GM19193 (cell line): Measurements from ENCODE around the gene DCAF6.

Experiments used
- POLR2A ChIP-seq: IDR thresholded peaks from 4 replicates; pipeline ENCODE4 v1.6.1; 2011; ENCODE audit not compliant: insufficient read depth, insufficient read length; ENCODE audit errors: extremely low read depth

DCAF6 gene

DNA sequence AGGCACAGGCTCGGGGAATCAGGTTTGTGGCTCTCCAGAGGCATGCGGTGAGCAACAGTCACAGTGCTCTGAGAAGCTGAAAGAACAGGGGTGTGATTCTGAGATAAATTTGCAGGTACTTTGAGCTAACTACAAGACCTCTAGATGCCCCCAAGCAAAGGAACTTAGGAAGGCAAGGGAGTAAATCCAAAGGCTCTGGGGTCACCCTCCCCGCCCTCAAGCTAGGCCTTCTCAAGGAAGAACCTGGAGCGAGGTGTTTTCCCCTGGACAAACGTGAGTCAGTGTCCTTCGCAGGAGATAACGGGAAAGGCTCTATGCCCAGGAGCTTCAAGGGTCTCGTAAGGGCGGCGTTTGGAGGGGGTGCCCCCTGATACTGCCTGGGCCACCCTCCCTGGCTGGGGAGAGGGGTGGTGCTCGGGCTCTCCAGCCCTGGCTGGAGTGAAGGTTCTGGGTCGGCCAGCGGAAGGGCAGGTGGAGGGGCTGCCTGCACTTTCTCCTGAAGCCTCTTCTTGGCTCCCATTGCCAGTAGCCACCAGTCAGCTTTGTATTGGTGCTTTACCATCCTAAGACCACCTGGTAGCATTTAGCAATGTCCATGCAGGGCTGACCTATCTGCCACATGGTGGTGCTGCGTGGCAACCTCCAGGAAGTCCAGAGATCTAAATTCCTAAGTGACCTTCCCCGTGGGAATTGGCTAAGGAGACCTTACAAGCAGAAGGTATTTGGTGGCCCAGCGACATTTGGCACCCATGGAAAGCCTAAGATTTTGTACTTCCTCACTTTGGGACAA, 156.3 kb downstream of the DCAF6 start:
- TF ChIP-seq POLR2A = no peak

- TF ChIP-seq POLR2A = no peak
Measured at GRCh38 chr1:168093616-168094015, 157.1 kb downstream of the DCAF6 start.

GRCh38 chr1:168095476-168095875, 159.0 kb downstream of the DCAF6 start:
- TF ChIP-seq POLR2A = no peak

DNA sequence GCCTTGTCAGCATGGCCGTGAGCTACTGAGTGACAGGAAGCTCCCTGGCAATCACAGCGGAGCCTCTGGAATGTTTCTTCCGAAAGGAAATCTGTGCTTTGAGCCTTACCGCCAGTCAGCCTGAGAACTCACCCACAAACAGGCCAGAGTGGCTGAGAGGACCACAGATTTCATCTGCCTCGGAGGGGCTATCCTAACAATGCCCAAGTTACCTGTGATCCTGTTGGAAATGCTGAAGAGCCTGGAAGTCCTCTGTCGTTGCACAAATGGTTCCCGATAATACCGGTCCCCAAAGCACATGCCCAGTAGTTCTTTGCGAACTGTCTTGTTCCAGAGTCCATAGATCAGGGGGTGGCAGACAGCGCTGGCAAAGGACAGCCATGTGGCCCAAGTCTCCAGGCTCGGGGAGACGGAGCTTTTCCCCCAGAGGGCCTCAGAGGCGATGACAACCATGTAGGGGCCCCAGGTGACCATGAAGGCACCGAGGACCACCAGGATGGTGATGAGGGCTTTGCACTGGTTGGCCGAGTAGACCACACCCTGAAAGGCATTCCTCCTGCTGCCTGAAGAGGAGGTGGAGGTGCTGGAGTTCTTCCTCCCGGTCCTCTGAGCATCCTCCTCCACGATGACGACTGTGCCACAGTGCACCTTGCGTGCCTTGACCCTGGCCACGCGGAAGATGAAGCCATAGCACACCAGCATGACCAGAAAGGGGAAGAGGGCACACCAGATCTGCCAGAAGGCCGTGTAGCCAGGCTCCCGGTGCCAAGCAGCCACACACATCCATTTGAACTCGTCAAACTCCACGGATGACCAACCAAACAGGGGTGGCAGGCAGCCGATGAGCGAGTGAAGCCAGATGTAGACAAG, 160.0 kb downstream of the DCAF6 start:
- TF ChIP-seq POLR2A = no peak

GRCh38 chr1:168097921-168098528, 161.5 kb downstream of the DCAF6 start:
- TF ChIP-seq POLR2A = no peak

GRCh38 chr1:168098534-168099320, 162.2 kb downstream of the DCAF6 start:
- no peak for TF ChIP-seq POLR2A

GRCh38 chr1:168099337-168099801, 162.9 kb downstream of the DCAF6 start:
- TF ChIP-seq POLR2A = no peak

- no peak for TF ChIP-seq POLR2A
Measured at GRCh38 chr1:168100315-168101002, 164.0 kb downstream of the DCAF6 start.

DNA sequence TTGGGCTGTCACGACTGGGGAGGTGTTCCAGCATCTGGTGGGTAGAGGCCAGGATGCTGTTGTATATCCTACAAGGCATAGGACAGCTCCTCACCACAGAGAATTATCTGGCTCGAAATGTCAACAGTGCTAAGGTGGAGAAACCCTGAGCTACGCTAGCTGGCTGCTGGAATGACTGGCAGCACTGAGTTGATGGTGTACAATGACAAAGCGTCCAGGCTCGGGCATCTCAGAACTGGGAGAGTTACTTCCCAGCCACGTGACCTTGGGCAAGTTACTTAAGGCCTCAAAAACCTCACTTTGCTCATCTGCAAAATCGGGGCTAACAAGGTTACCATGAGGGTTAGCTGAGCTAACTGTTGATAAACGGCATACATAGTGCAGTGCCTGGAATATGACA, 164.9 kb downstream of the DCAF6 start:
- TF ChIP-seq POLR2A = no peak

DNA sequence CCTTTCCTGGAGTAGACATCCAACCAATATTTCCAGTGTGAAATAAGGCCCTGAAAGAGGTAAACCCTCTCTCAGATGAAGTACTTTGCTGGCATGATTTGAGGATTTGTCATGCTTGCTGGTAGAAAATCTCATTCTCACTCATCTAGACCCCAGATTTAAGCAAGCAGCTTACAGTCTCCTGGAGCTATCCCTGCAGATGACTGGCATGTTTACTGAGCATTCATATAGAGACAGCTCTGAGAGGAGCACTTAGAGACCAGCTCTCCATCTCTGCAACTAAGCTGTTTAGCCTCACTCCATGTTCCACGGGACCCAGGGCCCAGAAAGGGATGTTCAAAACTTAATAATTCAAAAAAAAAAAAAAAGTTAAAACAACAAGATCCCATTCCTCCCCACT, 166.0 kb downstream of the DCAF6 start:
- no peak for TF ChIP-seq POLR2A

- TF ChIP-seq POLR2A = no peak
Measured at GRCh38 chr1:168104535-168104934, 168.1 kb downstream of the DCAF6 start.

- no peak for TF ChIP-seq POLR2A
Measured at GRCh38 chr1:168105846-168106245, 169.4 kb downstream of the DCAF6 start.

DNA sequence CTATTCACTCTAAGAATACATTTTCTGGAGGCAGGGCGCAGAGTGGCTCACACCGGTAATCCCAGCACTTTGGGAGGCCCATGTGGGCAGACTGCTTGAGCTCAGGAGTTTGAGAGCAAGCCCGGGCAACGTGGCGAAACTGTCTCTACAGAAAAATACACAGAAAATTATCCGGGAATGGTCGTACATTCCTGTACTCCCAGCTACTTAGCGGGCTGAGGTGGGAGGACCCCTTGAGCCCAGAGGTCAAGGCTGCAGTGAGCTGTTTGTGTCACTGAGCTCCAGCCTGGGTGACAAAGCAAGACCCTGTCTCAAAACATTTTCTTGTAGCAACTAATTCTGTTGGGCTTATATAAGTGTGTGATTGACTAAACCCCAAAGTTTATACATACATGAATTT, 169.8 kb downstream of the DCAF6 start:
- no peak for TF ChIP-seq POLR2A

DNA sequence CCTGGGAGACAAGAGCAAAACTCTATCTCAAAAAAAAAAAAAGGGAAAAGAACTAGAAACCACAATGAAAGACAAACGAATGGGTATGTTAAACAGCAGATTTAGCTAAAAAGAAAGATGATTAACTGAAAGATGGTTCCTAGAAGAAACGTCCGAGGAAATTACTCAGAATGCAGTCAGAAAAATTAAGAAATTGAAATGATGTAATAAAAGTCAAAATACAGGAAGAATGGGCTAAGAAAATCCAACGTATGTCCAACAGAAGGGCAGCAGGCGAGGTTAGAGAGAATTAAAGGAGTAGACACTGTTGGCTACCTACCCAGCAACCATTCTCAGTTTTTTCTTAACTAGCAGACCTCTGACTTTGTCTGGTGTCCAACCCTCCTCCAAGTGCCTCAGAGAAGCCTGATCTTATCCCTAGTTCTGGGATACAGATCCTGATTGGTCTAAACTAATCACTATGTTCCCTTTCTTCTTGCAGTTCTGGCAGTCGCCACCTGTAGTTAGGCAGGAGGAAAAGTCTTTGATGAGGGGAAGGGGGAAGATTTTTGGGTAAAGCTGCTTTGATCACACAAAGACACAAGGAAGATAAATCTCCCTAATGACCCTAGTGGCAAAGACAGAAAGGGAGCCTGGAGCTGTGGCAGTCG, 174.5 kb downstream of the DCAF6 start:
- no peak for TF ChIP-seq POLR2A

GRCh38 chr1:168112673-168113305, 176.3 kb downstream of the DCAF6 start:
- TF ChIP-seq POLR2A = no peak
